Measurements from ENCODE around the gene FIGN. TPM values are rescaled to one million over a fixed set of nuclear protein-coding genes. Genes with fewer than 3 reads are reported as not detected.

The FIGN gene
- total RNA-seq, 1 donor from 2014 or later: 0.79 TPM

- Histone ChIP-seq H3K4me3 (ENCODE audit: low read depth, low read length) (no peak overlapping the region), H3K36me3 (ENCODE audit: control insufficient read depth, insufficient read depth, low read length) (no peaks in the 10 kb centered on the region), H3K27me3 (ENCODE audit: control insufficient read depth, insufficient read depth, low read length) (no peaks in the 10 kb centered on the region)
- FAIRE-seq (no peak), DNase-seq (ENCODE audit: low read depth) (peak; percentile 77)
- TF ChIP-seq CTCF (IDR thresholded peaks at IDR 0.05; ENCODE audit: insufficient read depth, low read length, severe bottlenecking): peak; percentile 40
These were observed 53.1 kb downstream of the FIGN start for GRCh38 chr2:163682695-163683094.

DNA sequence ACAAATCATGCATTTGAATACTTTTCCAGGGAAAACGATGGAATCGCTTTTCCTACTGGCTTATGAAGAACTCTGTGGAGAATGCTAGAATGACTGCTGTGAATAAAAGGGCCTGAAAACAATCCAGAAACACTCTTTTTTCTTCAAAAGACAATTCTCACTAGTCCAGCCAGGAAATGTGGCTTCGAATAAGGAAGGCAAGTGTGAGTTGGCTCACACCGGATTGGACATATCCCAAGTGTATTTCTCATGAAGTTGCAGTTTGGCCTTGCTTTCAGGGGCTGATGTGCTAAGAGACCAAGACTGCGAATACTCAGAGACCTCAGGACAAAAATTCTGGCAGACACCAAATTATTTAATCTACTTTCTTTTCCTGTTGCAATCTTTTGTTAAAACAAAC lies 54.1 kb downstream of the FIGN start:
- H3K27me3 ChIP-seq (ENCODE audit: control insufficient read depth, insufficient read depth, low read length): no peaks in the 10 kb centered on the region
- no peak for TF ChIP-seq CTCF (IDR thresholded peaks at IDR 0.05; ENCODE audit: insufficient read depth, low read length, severe bottlenecking)
- H3K4me3 ChIP-seq (ENCODE audit: low read depth, low read length): no peak overlapping the region
- FAIRE-seq (no peak), DNase-seq (ENCODE audit: low read depth) (no peak)
- no peaks in the 10 kb centered on the region for H3K36me3 ChIP-seq (ENCODE audit: control insufficient read depth, insufficient read depth, low read length)

DNA sequence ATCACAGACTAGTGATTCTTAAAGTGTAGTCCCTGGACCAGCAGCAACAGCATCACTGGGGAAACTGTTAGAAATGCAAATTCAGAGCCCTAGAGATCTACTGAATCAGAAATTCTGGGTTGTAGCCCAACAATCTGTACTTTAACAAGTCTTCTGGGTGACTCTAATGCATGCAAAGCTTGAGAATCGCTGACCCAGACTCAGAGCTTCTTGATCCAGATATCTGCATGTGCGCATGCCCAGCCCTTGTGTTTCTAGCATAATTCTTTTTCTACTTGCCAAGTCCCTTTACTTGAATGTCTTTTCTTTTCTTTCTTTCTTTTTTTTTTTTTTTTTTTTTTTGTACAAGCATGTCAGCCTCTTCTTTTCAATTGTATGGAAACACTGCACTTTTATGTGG lies 60.4 kb downstream of the FIGN start:
- H3K4me3 ChIP-seq (ENCODE audit: low read depth, low read length): no peak overlapping the region
- FAIRE-seq (no peak), DNase-seq (ENCODE audit: low read depth) (no peak)
- TF ChIP-seq CTCF (IDR thresholded peaks at IDR 0.05; ENCODE audit: insufficient read depth, low read length, severe bottlenecking): no peak
- no peaks in the 10 kb centered on the region for H3K27me3 ChIP-seq (ENCODE audit: control insufficient read depth, insufficient read depth, low read length)
- H3K36me3 ChIP-seq (ENCODE audit: control insufficient read depth, insufficient read depth, low read length): no peaks in the 10 kb centered on the region

- no peak for DNase-seq (ENCODE audit: low read depth)
- Histone ChIP-seq H3K27me3 (ENCODE audit: control insufficient read depth, insufficient read depth, low read length) (no peaks in the 10 kb centered on the region), H3K36me3 (ENCODE audit: control insufficient read depth, insufficient read depth, low read length) (no peaks in the 10 kb centered on the region), H3K4me3 (ENCODE audit: low read depth, low read length) (no peak overlapping the region)
- TF ChIP-seq CTCF (IDR thresholded peaks at IDR 0.05; ENCODE audit: insufficient read depth, low read length, severe bottlenecking): no peak
- no peak for FAIRE-seq
These were observed 62.3 kb downstream of the FIGN start for GRCh38 chr2:163673522-163673921.

GRCh38 chr2:163670929-163671328 lies 64.9 kb downstream of the FIGN start:
- no peak for TF ChIP-seq CTCF (IDR thresholded peaks at IDR 0.05; ENCODE audit: insufficient read depth, low read length, severe bottlenecking)
- FAIRE-seq (no peak), DNase-seq (ENCODE audit: low read depth) (no peak)
- Histone ChIP-seq H3K36me3 (ENCODE audit: control insufficient read depth, insufficient read depth, low read length) (no peaks in the 10 kb centered on the region), H3K27me3 (ENCODE audit: control insufficient read depth, insufficient read depth, low read length) (no peaks in the 10 kb centered on the region), H3K4me3 (ENCODE audit: low read depth, low read length) (no peak overlapping the region)

DNA sequence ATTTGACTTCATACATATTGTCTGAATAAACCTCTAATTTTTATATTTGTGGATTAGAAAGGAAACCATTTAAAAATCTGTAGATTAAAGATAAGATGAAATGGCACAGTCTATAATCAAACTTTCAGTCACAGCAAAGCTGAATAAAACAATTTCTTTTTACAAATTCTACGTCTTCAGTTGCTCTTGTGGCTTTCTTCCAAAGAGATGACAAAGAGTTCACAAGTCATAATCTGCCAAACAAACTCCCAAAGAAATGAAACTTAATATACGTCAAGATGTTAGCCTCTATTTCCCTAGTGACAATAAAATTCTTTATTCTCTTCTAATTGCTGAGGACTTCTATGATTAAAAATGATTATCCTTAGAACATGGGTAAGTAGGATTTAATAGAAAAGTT lies 66.3 kb downstream of the FIGN start:
- Histone ChIP-seq H3K4me3 (ENCODE audit: low read depth, low read length) (no peak overlapping the region), H3K36me3 (ENCODE audit: control insufficient read depth, insufficient read depth, low read length) (no peaks in the 10 kb centered on the region), H3K27me3 (ENCODE audit: control insufficient read depth, insufficient read depth, low read length) (no peaks in the 10 kb centered on the region)
- no peak for DNase-seq (ENCODE audit: low read depth)
- no peak for TF ChIP-seq CTCF (IDR thresholded peaks at IDR 0.05; ENCODE audit: insufficient read depth, low read length, severe bottlenecking)
- FAIRE-seq: no peak

Measured in bronchial epithelial cell (primary cell).